A549 (cell line): Measurements from ENCODE around the gene RELN. TPM values are rescaled to one million over a fixed set of nuclear protein-coding genes. Genes with fewer than 3 reads are reported as not detected.
"Not testable (repeated sequence)": the region's sequence is repeated elsewhere in the genome, so short reads cannot be mapped to it uniquely, and the experiment has no call there.

Experiments used
- ATAC-seq, 2 experiments: fragments of 200-7000 bp in 1 of 2; fragments of >200 bp in 1 of 2; cut with Nextera tagmentation in 1 of 2; cut with Tn5 transposase in 1 of 2; 3 replicates each; pipeline versions ENCODE4 v1.8.0 to v1.9.1; 2018 to 2020; ENCODE audit warnings: mild to moderate bottlenecking in 1 of 2, moderate library complexity in 1 of 2
- CTCF ChIA-PET: fragments of 300-600 bp; sonication (Branson Sonifier 250); formaldehyde crosslinking; extraction: SDS; loops from one replicate; lab custom pipeline; 2021; ENCODE audit warnings: antibody characterized with exemption, inconsistent platforms; lab: Yijun Ruan, JAX
- POLR2A ChIA-PET: fragments of 350-600 bp; formaldehyde crosslinking; extraction: SDS; loops from one replicate; lab custom pipeline; 2021; ENCODE audit warnings: antibody characterized with exemption, inconsistent platforms; lab: Yijun Ruan, JAX
- DNase-seq, 2 experiments: peaks; one replicate each; pipeline versions ENCODE4 v3.0.0 to v3.0.0-alpha.2; 2011 to 2016; ENCODE audit warnings: low read depth in 1 of 2, low spot score in 1 of 2
- FAIRE-seq: peaks from 2 replicates; lab custom pipeline; 2011; peaks lifted over from hg19 to GRCh38; lab: Jason Lieb, UNC
- H3K27ac ChIP-seq, 2 experiments: fragments of >200 bp; sonication (Bioruptor Twin); formaldehyde crosslinking; 3 replicates each; pipeline ENCODE4 v1.5.1; 2016 to 2017
- H3K4me1 ChIP-seq: fragments of >200 bp; sonication (Bioruptor Twin); formaldehyde crosslinking; 3 replicates; pipeline ENCODE4 v1.6.1; 2016
- H3K4me2 ChIP-seq: fragments of >200 bp; sonication (Bioruptor Twin); formaldehyde crosslinking; 3 replicates; pipeline ENCODE4 v1.6.1; 2016
- H3K4me3 ChIP-seq: fragments of >200 bp; sonication (Bioruptor Twin); formaldehyde crosslinking; 3 replicates; pipeline ENCODE4 v1.5.1; 2016
- H3K9me3 ChIP-seq: fragments of >200 bp; sonication (Bioruptor Twin); formaldehyde crosslinking; 3 replicates; pipeline ENCODE4 v1.6.1; 2016
- CBX2 ChIP-seq: fragments of 200-600 bp; sonication (generic); IDR thresholded peaks from 2 replicates; pipeline ENCODE4 v1.6.1; 2016; ENCODE audit warnings: low read depth, mild to moderate bottlenecking, borderline replicate concordance
- CEBPB ChIP-seq, 2 experiments: fragments of >200 bp in 1 of 2; sonication (Bioruptor Twin) in 1 of 2; formaldehyde crosslinking in 1 of 2; IDR thresholded peaks; 2 replicates each; pipeline ENCODE4 v1.6.1; 2012 to 2016
- EP300 ChIP-seq, 2 experiments: fragments of >200 bp; sonication (Bioruptor Twin); formaldehyde crosslinking; IDR thresholded peaks; 2 replicates in 1 of 2; 3 replicates in 1 of 2; pipeline ENCODE4 v1.6.1; 2016 to 2017
- FOSB ChIP-seq: fragments of 250-450 bp; sonication (Bioruptor Pico); IDR thresholded peaks from 2 replicates; pipeline ENCODE4 v1.5.0; 2020; ENCODE audit warnings: mild to moderate bottlenecking, moderate library complexity
- FOSL2 ChIP-seq, 2 experiments: fragments of 450-650 bp in 1 of 2; fragments of >200 bp in 1 of 2; sonication (Bioruptor Twin) in 1 of 2; formaldehyde crosslinking; IDR thresholded peaks; 2 replicates each; pipeline versions ENCODE4 v1.5.0 to v1.6.1; 2016 to 2020; ENCODE audit warnings: mild to moderate bottlenecking in 1 of 2, moderate library complexity in 1 of 2
- HOXB13 ChIP-seq: fragments of 250-450 bp; sonication (Bioruptor Pico); IDR thresholded peaks from 2 replicates; pipeline ENCODE4 v1.5.0; 2020; ENCODE audit warnings: low read depth, mild to moderate bottlenecking, moderate library complexity
- HOXB5 ChIP-seq: fragments of 250-450 bp; sonication (Bioruptor Pico); IDR thresholded peaks from 2 replicates; pipeline ENCODE4 v1.5.0; 2020; ENCODE audit warnings: mild to moderate bottlenecking, moderate library complexity
- JUNB ChIP-seq: fragments of >200 bp; sonication (Bioruptor Twin); formaldehyde crosslinking; IDR thresholded peaks from 2 replicates; pipeline ENCODE4 v1.6.1; 2016
- MYC ChIP-seq: IDR thresholded peaks from 2 replicates; pipeline ENCODE4 v1.6.1; 2012; ENCODE audit warnings: mild to moderate bottlenecking, inconsistent platforms, low read length, improper control_type of control experiment, borderline replicate concordance
- NPAS2 ChIP-seq: fragments of 250-450 bp; sonication (Bioruptor Pico); IDR thresholded peaks from 2 replicates; pipeline ENCODE4 v1.8.0; 2022; ENCODE audit warnings: mild to moderate bottlenecking, moderate library complexity, borderline replicate concordance
- PHF8 ChIP-seq: fragments of 200-600 bp; sonication (generic); IDR thresholded peaks from 2 replicates; pipeline ENCODE4 v1.6.1; 2016; ENCODE audit warnings: low read depth, mild to moderate bottlenecking, antibody characterized with exemption, moderate library complexity, borderline replicate concordance
- RAD21 ChIP-seq, 2 experiments: fragments of >200 bp in 1 of 2; sonication (Bioruptor Twin) in 1 of 2; formaldehyde crosslinking in 1 of 2; IDR thresholded peaks in 1 of 2; conservative IDR thresholded peaks in 1 of 2; 2 replicates in 1 of 2; 3 replicates in 1 of 2; pipeline ENCODE4 v1.6.1; 2012 to 2018; ENCODE audit warnings: inconsistent platforms in 1 of 2
- RCOR1 ChIP-seq: fragments of 150-350 bp; IDR thresholded peaks from 2 replicates; pipeline ENCODE4 v1.6.1; 2014; ENCODE audit warnings: antibody characterized with exemption, low read length, low read depth
- TP53 ChIP-seq: fragments of 250-450 bp; sonication (Bioruptor Pico); IDR thresholded peaks from 2 replicates; pipeline ENCODE4 v1.5.0; 2021; ENCODE audit warnings: mild to moderate bottlenecking, moderate library complexity
- WGBS: methylation state at CpG from one replicate; pipeline ENCODE4 v1.1.6; 2017; ENCODE audit errors: missing lambda C conversion rate; 5-methylcytosine and 5-hydroxymethylcytosine counted together
- polyA plus RNA-seq, 4 experiments: library from polyadenylated mRNA; depleted of rRNA in 3 of 4; stranded (reverse); fragments of >200 nt; fragmentation: RNase III in 1 of 4; extraction: RNeasy Plus Mini Kit Qiagen cat#74134 plus additional on column Dnase treatment in 1 of 4; gene quantifications; 2 replicates in 3 of 4; 3 replicates in 1 of 4; pipeline ENCODE4 v1.2.3, GENCODE V29; 2011 to 2017
- TF ChIP-seq, protein P1 (sequence below): fragments of 250-450 bp; sonication (Bioruptor Pico); IDR thresholded peaks from 2 replicates; pipeline ENCODE4 v1.5.0; 2020; ENCODE audit warnings: low read depth, mild to moderate bottlenecking, moderate library complexity
- TF ChIP-seq, protein P2 (sequence below): fragments of 450-650 bp; IDR thresholded peaks from 2 replicates; pipeline ENCODE4 v1.6.1; 2014; ENCODE audit warnings: antibody characterized with exemption
- TF ChIP-seq, protein P3 (sequence below): fragments of >200 bp; sonication (Bioruptor Twin); formaldehyde crosslinking; IDR thresholded peaks from 2 replicates; pipeline ENCODE4 v1.6.1; 2016
- TF ChIP-seq, protein P4 (sequence below): fragments of 150-350 bp; IDR thresholded peaks from 2 replicates; pipeline ENCODE4 v1.6.1; 2014; ENCODE audit warnings: low read depth, mild to moderate bottlenecking, low read length
- TF ChIP-seq, protein P5 (sequence below): fragments of >200 bp; sonication (Bioruptor Twin); formaldehyde crosslinking; IDR thresholded peaks from 3 replicates; pipeline ENCODE4 v1.6.1; 2016

The RELN gene
- polyA plus RNA-seq, 2 of the 4 experiments (the other 2 are of a cell fraction) = not detected

DNA sequence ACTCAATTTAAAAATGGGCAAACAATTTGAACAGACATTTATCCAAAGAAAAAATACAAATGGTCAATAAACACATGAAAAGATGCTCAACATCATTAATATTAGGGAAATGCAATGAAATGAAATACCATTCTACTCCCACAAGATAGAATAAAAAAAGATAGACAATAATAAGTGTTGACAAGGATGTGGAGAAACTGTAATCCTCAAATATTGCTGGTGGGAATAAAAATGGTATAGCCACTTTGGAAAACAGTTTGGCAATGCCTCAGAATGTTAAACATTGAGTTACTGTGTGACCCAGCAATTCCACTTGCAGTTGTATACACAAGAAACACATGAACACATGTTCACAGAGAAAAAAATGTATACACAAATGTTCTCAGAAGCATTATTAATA lies 197.6 kb downstream of the RELN start:
- Histone ChIP-seq H3K9me3 (no peaks in the 10 kb centered on the region), H3K4me3 (no peak overlapping the region), H3K4me1 (no peaks in the 10 kb centered on the region), H3K27ac (no peak overlapping the region), H3K4me2 (no peak overlapping the region)
- POLR2A ChIA-PET = no interaction called here
- ATAC-seq = no peak
- CTCF ChIA-PET = no interaction called here
- FAIRE-seq = no peak
- TF ChIP-seq FOSB (CRISPR knock-in tag) (no peak), CEBPB (IDR thresholded peaks at IDR 0.05) (no peak), RCOR1 (no peak), FOSL2 (IDR thresholded peaks at IDR 0.05) (no peak), FOSL2 (CRISPR knock-in tag; IDR thresholded peaks at IDR 0.05) (no peak), EP300 (IDR thresholded peaks at IDR 0.05) (no peak), HOXB5 (CRISPR knock-in tag) (no peak), HOXB13 (CRISPR knock-in tag) (no peak), NPAS2 (CRISPR knock-in tag) (no peak), TP53 (no peak), MYC (no peak), CBX2 (no peak), JUNB (no peak), PHF8 (no peak), RAD21 (conservative IDR thresholded peaks at IDR 0.05 in 1 of 2, IDR thresholded peaks at IDR 0.05 in 1 of 2) (no peak)
- TF ChIP-seq, protein P1, sequence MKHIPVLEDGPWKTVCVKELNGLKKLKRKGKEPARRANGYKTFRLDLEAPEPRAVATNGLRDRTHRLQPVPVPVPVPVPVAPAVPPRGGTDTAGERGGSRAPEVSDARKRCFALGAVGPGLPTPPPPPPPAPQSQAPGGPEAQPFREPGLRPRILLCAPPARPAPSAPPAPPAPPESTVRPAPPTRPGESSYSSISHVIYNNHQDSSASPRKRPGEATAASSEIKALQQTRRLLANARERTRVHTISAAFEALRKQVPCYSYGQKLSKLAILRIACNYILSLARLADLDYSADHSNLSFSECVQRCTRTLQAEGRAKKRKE = no peak
- TF ChIP-seq, protein P2, sequence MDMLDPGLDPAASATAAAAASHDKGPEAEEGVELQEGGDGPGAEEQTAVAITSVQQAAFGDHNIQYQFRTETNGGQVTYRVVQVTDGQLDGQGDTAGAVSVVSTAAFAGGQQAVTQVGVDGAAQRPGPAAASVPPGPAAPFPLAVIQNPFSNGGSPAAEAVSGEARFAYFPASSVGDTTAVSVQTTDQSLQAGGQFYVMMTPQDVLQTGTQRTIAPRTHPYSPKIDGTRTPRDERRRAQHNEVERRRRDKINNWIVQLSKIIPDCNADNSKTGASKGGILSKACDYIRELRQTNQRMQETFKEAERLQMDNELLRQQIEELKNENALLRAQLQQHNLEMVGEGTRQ = no peak
- TF ChIP-seq, protein P3, sequence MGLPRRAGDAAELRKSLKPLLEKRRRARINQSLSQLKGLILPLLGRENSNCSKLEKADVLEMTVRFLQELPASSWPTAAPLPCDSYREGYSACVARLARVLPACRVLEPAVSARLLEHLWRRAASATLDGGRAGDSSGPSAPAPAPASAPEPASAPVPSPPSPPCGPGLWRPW = no peak
- TF ChIP-seq, protein P4, sequence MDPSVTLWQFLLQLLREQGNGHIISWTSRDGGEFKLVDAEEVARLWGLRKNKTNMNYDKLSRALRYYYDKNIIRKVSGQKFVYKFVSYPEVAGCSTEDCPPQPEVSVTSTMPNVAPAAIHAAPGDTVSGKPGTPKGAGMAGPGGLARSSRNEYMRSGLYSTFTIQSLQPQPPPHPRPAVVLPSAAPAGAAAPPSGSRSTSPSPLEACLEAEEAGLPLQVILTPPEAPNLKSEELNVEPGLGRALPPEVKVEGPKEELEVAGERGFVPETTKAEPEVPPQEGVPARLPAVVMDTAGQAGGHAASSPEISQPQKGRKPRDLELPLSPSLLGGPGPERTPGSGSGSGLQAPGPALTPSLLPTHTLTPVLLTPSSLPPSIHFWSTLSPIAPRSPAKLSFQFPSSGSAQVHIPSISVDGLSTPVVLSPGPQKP = no peak
- TF ChIP-seq, protein P5, sequence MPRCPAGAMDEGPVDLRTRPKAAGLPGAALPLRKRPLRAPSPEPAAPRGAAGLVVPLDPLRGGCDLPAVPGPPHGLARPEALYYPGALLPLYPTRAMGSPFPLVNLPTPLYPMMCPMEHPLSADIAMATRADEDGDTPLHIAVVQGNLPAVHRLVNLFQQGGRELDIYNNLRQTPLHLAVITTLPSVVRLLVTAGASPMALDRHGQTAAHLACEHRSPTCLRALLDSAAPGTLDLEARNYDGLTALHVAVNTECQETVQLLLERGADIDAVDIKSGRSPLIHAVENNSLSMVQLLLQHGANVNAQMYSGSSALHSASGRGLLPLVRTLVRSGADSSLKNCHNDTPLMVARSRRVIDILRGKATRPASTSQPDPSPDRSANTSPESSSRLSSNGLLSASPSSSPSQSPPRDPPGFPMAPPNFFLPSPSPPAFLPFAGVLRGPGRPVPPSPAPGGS = no peak
- DNase-seq = no peak

DNA sequence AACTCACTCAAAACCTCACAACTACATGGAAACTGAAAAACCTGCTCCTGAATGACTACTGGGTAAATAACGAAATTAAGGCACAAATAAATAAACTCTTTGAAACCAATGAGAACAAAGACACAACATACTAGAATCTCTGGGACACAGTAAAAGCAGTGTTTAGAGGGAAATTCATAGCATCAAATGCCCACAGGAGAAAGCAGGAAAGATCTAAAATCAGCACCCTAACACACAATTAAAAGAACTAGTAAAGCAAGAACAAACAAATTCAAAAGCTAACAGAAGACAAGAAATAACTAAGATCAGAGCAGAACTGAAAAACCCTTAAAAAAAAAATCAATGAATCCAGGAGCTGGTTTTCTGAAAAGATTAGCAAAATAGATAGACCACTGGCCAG lies 202.4 kb downstream of the RELN start:
- H3K4me1 ChIP-seq, H3K4me3 ChIP-seq, H3K9me3 ChIP-seq, H3K27ac ChIP-seq, POLR2A ChIA-PET, ATAC-seq, DNase-seq, FAIRE-seq, H3K4me2 ChIP-seq: not testable (repeated sequence)
- CTCF ChIA-PET = interaction anchor here (0.7 kb wide), 1 partner anchor 12 kb away, joined by 4 read pairs; no protein-coding TSS in a partner anchor
- WGBS = 0% methylated on average over 1 of the region's 1 CpG
